Amniotic stem cell (primary cell): ENCODE data around the gene ARL4C.

Source experiments
- DNase-seq: peaks from one replicate; lab custom pipeline; 2025; lab: John Stamatoyannopoulos, UW

The ARL4C gene

GRCh38 chr2:234447189-234447588 is 49.7 kb downstream of the ARL4C start:
- no peak for DNase-seq

DNA sequence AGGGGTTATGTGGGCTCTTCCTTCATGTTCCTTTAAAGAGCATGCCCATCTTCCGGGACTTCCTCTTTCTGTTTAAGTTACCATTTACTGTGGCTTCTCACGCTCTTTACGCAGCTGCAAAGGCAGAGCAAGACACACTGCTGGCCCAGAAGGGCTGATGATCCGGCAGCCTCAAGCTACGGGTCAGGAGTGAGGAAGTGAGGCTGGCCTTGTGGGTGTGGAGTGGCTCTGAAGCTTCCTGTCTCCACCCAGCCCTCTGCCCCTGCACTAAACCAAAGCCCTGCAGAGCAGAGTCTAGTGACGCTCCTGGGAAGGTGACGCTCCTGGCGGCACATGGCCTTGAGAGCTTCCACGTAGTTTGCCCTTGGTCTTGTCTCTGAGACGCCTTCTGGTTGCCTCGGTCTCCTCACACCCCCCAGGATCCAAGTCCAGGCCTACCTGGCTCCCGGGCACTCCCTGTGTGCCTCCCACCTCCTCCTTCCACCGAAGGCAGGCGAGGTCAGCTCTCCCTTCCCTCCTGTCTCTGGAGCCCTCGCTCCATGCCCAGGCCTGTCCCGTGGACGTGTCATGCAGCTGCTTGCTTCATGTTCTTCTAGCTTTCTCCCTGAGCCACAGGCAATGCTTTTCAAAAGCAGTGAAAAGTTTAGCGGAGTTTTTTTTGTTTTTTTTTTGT is 50.3 kb downstream of the ARL4C start:
- no peak for DNase-seq

DNA sequence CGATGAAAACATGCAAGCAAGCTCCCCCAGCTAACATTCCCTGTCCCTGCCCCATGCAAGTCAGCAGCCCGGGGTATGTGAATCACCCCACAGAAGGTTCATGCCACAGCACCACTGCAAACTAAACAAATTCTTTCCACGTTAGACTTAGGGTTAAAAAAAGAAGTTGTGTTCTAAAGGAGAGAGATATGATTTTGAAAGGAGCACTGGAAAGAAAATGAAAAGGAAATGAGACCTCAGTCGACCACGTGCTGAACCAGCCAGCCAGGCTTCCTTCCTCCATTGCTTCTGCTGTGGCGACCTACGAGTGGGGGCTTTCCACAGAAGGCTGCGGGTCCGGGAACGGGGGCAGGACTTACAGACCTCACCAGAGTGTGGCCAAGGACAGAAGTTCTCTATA is 52.0 kb downstream of the ARL4C start:
- peak; percentile 90 for DNase-seq

DNA sequence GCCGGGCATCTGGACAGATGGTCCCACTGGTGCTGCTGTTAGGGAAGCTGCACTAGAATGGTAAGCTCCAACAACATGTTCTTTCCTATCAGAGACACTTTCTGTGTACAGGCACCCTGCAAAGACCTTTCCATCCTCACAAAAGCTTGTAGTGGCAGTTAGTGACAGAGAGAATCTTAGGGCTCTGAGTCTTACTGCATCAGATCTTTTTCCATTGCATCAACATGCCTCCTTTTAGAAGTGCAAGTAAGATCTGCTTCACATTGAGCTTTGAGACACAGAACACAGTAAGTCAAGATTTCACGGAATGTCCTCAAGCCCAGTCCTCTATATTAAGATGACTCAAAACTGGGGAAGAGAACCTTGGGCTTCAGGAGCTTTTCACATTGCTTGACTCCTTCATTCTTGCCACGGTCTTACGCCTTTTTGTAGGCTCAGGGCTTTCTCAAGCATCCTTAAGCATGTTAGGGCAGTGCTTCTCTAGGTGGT is 52.6 kb downstream of the ARL4C start:
- no peak for DNase-seq
